Activated gamma-delta T cell treated with anti-CD3 and anti-CD28 coated beads, Interleukin-2, amount 50 U/mL, for 16 hours (primary cell): Measurements from ENCODE around the gene IL4R.
"Not testable (repeated sequence)": the region's sequence is repeated elsewhere in the genome, so short reads cannot be mapped to it uniquely, and the experiment has no call there.

ENCODE experiments used
- DNase-seq: peaks from one replicate; pipeline ENCODE4 v3.0.0-alpha.2; 2020; ENCODE audit warnings: low read depth

IL4R gene

DNA sequence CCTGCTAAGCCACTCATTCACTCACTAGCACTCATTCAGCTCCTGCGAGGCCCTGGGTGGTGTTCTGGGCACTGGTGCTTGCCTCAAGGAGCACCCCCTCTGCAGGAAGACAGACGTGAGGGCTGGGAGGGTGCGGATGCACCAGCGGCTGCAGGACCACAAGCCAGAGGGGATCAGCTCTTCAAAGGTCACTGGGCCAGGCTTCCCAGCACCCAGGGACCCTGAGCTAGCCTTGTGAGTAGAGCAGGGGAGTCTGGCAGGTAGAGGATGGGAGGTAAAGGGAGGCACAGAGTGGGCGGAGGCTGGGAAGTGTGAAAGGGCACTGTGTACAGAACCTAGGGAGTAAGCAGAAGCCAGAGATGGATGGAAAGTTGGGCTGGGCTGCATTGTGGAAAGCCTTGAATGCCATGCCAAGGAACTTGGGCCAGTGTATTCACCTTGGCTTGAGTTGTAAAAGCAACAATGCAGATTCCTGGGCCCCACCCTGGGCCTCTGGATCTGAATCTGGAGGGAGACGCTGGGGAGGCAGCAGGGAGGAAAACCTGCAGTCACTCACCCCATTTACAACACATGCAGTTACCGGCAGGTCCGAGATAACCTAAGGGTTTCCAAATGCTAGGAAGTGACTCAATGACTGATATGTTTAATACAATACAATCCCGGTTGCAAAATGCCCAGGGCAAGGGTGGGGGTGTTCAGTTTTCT lies 1.7 kb downstream of the IL4R start:
- DNase-seq: no peak

DNA sequence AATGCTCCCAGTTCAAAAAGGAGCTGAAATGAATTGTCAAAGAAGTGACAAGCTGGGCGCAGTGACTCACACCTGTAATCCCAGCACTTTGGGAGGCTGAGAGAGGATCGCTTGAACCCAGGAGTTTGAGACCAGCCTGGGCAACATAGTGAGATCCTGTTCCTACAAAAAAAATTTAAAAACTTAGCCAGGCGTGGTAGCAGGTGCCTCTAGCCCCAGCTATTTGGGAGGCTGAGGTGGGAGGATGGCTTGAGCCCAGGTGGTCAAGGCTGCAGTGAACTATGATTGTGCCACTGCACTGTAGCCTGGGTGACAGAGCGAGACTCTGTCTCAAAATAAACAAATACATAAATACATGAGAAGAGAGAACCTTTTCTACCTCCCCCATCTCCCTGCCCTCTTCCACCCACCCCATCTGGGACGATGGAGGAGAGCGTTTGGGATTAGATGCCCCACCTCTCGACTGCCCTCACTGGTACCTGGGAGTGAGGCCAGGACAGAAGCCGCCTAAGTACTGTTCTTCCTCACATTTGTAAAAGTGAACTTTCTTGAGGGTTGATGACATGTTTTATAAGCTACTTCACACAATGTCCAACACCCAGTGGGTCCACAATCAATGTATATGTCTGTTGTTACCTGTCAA lies 2.4 kb downstream of the IL4R start:
- DNase-seq: no peak

DNA sequence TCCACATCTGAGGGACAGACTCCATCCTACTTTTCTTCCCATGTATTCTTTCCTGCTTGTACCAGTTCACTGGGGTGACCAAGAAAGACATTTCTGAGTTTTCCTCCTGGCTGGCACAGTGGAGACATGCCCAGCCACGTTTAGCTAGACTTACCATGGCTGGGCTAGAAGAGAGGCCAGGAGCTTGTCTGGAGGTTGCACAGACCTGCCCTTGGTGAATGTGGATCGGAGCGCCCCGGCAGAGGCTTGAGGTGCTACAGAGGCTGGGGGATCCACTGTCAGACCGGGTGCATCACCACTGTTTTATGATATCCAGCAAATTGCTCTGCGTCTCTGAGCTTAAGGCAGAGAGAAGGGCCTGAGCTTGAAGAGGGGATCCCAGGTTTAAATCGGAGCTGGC lies 3.5 kb downstream of the IL4R start:
- DNase-seq: no peak

DNA sequence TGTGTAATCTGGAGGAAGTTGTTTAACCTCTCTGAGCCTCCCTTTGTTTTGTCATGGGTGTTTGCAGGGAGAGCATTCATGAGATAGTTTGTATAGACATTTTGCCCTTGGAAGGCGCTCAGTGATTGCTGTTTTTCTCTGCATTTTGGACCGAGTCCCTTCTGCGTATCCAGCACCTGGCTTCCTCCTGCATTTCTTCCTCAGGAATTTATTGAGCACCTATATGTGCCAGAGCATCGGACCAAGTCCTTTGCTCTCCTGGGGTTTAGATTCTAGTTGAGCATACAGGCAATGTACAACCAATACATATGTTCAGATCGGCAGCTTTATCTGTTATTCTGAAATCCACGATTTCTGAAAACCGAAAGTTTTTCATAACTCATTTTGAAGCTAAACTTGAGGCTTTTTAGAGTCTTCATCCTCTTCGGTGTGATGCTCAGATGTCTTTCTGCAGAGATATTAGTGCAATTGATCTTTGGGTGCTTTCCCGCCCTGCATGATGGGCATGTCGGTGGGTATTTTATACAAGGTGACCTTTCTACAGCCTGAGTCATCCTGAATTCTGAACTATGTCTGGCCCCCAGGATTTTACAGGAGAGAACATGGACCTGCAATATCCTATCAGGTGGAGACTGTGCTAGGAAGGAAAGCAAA lies 4.1 kb downstream of the IL4R start:
- DNase-seq: peak; percentile 12

DNA sequence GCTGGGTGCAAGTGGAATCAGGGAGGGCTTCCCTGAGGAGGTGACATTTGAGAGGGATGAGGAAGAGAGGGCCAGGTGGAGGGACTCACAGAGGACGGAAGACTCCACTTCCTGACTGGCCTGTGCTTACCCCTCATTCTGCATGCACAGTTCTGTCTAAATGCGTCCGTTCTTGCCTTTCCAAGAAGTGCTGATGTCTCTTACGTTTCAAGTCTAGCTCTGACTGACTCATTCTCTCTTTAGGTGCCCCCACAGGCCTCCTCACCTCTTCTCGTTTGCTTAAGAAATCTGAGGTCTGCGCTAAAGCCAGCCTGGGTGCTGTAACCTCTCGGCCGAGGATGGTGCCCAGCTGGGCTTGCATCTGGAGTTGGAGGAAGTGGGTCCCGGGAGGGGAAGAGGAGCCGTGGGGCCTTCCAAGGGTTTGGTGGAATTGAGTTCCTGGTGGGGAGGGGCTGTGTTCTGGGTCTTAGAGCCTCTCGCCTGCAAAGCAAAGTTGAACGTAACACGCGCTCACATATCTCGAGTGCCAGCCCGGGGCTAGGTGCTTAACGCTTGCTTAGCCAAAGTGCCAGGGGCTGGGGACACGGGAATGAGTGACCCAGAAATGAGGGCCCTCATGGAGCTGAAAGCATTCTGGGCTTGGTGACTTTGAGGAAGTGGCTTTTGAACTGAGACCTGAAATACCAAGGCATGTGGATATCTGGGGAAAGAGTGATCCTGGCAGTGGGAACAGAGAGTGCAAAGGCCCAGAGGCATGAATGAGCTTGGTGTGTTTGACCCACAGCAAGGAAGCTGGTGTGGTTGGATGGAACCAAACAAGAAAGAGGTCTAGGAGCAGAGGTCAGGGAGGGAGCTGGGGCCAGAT lies 4.8 kb downstream of the IL4R start:
- peak; percentile 37 for DNase-seq

DNA sequence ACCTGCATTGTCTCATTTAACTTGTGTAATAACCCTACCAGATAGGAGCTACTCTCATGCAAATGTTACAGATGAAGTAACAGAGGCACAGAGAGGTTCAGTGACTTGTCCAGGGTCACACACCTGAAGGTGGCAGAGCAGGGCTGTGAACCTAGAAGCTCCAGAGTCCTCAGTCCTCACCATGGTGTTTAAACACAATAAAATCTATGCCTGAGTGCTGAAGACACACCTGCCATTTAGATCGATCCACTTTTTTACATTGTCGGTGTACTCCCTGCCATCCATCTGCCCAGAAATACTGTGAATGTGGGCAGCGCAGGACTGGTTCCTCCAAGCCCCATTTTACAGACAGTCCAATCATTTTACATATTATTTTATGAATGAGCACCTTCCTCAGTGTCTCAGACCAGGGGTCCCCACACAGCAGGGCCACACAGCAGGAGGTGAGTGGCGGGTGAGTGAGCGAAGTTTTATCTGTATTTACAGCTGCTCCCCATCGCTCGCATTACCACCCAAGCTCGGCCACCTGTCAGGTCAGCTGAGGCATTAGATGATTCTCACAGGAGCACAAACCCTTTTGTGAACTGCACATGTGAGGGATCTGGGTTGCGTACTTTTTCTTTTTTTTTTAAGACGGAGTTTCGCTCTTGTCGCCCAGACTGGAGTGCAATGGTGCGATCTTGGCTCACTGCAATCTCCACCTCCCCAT lies 5.6 kb downstream of the IL4R start:
- DNase-seq: no peak

DNA sequence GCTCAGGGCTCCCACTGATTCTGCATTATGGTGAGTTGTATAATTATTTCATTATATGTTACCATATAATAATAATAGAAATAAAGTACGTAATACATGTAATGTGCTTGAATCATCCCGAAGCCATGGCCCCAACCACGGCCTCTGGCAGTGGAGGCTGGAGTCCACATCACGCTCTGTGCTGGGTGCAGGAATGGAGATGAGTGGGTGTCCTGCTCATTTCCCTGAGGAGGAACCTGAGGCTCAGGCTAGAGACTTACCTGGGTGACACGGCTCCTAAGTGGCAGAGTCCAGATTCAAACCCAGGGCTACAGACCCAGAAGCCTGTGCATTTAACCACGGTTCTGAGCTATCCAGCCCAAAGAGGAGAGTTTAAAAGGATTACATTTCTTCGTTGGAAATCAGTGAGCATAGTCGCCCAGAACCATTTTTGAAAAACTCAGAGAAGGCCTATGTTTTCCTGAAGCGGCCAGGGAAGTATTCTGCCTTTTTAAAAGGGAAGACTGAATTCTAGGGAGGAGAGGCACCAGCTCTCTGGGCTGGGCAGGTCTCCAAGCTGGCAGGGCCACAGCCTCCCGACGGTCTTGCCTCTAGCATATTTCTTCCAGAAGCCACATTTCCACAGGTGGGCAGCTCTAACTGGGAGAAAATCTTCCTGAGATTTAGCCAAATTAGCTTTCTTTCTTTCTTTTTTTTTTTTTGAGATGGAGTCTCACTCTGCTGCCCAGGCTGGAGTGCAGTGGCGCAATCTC lies 6.7 kb downstream of the IL4R start:
- no peak for DNase-seq

DNA sequence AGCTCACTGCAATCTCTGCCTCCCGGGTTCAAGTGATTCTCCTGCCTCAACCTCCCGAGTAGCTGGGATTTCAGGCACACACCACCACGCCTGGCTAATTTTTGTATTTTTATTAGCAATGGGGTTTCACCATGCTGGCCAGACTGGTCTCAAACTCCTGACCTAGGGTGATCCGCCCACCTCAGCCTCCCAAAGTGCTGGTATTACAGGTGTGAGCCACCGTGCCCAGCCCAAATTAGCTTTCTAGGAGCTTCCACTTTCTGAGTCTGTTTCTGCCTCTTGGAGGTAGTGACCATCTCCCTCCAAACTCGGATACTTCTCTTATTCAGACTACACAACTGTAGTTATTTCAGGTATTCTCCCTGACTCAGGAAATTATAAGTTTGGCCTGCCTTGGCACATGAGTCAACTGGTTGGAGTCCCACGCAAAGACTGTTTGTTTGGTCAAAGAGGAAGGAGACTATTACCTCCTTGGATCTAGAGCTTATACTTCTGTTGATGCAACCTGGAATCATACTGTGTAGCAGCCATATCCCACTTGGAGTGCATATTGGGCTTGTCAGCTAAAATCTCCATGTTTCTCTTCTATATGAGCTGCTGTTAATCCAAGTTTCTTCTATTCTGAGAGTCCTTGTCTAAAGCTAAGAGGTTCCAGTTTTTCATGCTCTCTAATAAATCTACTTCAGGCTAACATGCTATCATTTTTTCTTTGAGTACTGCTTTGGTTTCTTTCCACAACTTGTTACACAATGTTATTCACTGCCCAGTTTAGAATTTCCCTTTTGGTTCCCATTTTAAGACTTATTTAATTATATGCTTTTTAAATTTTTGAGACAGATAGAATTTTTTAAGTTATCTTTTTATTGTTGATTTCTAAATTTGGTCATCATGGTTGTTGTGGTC lies 7.5 kb downstream of the IL4R start:
- no peak for DNase-seq

DNA sequence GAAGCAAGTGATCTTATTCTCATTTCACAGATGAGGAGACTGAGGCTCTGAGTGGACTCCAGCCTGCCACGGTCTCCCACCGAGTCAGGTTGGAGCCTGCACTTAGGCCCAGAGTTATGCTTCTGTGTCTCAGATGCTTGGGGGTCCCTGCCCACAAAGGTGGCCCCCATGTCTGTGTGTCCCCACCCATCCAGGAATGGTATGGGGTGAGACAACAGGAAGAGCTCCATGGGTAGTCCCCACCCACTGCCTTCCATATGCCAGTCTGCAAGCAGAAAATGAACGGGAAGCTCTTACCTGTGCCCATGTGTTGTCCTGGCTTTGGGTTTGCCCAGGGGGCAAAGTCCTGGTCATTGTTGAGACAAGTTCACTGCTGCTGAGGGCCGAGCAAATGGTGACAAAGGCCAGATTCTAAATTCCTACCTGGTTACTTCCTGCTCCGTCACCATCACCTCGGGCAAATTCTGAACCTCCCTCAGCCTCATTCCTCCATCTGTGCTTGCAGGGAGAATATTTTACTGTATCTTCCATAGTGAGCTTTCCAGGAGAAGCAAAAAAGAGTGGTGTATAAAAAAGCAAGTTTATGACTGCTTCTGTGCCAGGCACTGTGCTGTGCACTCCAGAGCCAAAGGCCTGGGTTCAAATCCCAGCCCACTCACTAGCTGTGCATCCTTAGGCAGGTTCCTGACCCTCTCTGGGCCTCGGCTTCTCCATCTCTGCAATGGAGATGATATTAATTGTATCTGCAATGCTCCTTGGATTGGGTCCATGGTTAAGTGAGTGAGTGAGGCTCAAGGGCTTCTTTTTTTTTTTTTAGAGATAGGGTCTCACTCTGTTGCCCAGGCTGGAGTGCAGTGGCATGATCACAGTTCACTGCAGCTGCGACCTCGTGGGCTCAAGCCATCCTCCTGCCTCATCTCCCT lies 9.3 kb downstream of the IL4R start:
- DNase-seq: no peak

DNA sequence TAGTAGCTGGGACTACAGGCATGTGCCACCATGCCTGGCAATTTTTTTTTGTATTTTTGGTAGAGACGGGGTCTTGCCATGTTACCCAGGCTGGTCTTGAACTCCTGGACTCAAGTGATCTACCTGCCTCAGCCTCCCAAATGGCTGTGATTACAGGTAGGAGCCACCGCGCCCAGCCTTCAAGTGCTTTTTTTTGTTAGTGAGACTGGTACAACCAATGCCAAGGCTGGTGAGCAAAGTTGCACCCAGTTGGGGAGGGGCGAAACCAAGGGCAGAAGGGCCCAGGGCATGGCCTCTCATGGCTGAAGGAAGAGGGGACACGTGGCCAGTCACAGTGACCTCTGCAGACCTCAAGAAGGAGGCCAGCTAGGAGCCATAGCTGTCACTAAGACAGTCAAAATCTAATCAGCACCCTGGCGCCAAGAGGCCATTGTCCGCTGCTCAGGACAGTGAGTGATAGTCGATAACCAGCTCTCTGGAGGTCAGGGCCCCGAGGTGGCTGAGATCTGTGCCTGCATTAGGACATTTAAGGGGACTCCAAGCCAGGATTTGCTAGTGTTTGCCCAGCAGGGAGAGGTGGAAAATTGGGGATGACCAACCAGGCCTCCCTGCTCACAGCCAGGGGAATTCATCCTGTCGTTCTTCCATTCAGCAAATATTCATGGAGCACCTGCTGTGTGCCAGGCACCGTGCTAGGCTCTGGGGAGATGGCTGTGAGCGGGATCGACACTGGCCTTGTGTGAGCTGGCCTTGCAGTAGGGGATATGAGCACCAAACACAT lies 10.2 kb downstream of the IL4R start:
- no peak for DNase-seq

DNA sequence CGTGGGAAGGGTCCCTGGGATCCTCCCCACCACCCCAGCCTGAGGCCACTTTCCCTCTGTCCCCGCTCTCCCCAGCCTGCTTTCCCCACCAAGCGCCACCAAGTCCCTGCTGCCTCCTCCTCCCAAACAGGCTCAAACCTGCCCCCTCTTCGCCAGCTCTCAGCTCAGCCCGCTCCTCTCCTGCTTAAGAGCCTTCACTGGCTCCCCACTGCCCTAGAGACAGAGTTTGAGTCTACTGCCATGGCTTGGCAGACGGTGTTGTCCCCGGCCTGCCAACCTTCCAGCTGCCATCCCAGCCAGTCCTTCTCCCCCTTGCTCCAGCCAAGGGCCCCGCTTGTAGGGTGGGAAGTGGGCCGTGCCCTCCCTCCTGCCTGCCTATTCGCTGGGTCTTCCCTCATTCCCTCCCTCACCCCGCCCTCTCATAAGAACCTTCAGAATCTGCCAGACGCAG lies 11.1 kb downstream of the IL4R start:
- DNase-seq: no peak

DNA sequence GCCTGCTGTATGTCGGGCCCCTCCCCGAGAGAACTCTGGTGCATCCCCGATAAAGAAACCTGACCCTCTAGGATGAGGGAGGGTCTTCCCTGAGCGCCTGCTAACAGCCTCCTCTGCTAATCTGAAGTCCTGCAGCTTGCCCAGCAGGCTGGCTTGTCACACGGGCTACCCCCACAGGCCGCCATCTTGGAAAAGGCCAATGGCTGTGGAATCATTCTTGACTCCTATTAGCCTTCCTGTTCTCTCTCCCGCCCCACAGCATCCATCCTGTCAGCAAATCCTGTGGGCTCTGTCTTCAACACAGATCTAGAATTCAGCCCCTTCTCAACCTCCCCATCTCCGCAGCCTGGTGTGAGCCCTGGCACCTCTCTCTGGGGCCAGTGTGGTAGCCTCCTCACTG lies 12.0 kb downstream of the IL4R start:
- DNase-seq: no peak

DNA sequence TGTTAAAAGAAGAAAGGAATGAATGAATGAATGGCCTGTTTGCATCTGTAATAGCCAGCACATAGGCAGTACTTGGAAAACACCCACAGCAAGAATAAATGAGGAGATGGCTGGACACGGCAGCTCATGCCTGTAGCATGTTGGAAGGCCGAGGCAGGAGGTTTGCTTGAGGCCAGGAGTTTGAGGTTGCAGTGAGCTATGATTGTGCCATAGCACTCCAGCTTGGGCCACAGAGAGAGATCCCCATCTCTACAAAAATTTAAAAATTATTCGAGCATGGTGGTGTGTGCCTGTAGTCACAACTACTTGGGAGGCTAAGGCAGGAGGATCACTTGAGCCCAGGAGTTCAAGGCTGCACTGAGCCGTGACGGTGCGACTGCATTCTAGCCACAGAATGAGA lies 12.5 kb downstream of the IL4R start:
- DNase-seq: no peak

DNA sequence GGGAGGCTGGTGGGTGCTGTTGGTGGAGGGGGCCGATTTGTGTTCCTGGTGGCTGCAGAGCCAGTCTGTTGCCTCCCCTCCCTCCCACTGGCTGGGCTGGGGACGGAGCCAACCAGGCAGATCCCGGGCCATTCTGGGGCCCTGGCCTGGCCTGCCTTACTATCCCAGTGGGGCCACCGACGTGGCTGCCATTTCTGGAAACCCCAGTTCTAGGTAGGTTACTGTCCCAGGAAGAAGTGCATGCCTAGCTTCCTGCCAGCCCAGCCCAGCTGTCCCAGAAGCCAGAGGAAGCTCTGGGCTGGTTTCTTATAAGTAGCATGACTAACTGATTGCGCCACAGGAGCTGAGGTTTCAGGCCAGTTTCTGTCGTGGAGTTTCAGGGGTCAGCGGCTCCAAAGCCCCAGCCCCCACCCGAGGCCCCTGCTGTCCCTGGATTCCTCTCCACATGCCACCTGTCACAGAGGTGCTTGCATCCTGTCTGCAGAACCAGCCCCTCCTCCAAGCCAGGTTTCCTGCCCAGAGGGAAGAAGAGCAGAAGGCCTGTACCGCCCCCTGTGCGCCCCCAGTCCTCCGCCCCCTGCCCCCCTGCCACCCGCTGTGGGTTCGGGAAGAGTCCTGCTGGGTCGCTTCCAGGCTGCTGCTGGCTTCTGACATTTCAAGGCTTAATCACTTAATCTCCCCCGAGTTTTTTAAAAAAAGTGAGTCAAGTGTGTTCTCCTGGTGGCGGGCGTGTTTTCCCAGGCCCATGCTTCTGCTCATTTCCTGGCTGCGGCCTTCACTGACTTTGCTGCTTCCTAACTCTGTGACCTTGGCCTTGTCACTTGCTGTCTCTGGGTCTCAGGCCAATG lies 13.2 kb downstream of the IL4R start:
- no peak for DNase-seq

DNA sequence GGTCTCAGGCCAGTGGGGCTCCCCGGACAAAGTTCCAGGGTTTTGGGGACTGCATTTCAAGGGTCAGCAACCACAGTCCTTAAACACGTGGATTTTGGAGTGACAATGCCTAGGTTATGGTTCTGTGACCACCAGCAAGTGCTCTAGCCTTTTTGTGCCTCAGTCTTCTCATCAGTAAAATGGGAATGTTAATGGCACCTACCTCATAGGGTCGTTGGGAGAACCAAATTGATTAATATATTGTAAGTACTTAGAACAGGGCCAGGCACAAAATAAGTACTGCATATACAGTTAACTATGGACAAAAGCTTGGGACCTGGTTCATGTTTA lies 13.8 kb downstream of the IL4R start:
- DNase-seq: no peak

DNA sequence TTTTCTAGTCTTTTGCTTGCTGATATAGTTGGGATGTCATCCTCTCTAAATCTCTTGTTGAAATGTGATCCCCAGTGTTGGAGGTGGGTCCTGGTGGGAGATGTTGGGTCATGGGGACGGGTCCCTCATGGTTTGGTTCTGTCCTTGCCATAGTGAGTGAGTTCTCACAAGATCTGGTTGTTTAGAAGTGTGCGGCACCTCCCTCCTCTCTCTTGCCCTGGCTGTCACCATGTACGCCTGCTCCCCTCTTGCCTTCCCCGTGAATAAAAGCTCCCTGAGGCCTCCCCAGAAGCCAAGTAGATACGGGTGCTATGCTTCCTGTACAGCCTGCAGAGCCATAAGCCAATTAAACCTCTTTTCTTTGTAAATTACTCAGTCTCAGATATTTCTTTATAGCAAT lies 15.2 kb downstream of the IL4R start:
- no peak for DNase-seq

DNA sequence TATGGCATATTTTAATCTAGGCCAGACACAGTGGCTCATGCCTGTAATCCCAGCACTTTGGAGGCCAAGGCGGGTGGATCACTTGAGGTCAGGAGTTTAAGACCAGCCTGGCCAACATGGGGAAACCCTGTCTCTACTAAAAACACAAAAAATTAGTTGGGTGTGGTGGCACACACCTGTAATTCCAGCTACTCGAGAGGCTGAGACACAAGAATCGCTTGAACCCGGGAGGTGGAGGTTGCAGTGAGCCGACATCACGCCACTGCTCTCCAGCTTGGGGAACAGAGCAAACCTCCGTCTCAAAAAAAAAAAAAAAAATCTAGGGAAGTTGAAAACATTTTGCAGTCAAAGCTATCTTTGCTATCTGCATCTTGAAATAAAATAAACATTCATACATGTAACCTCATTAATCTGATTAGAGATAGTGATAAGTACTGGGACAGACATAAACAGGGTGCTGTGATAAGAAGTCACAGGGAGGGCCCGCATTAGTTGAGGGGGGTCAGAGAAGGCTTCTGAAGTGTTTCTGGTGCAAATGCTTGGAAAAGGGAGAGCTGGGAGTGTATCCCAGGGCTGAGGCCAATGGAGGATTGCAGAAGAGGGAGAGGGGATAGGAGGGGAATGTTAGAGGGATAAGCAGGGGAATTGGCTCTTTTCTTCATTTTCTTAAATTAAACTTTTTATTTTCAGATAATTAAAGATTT lies 15.8 kb downstream of the IL4R start:
- DNase-seq: not testable (repeated sequence)
